WERI-Rb-1 (cell line): Measurements from ENCODE around the gene DCXR.

Experiments used
- DNase-seq: peaks from one replicate; pipeline ENCODE4 v3.0.0-alpha.2; 2020
- H3K27ac ChIP-seq: fragments of 250-450 bp; sonication (Bioruptor Pico); 2 replicates; pipeline ENCODE4 v1.5.1; 2020; ENCODE audit warnings: mild to moderate bottlenecking, moderate library complexity
- H3K27me3 ChIP-seq: fragments of 250-450 bp; sonication (Bioruptor Pico); 2 replicates; pipeline ENCODE4 v1.5.1; 2021; ENCODE audit warnings: mild to moderate bottlenecking, low read depth, moderate library complexity; ENCODE audit not compliant: insufficient read depth, severe bottlenecking
- H3K36me3 ChIP-seq: fragments of 250-450 bp; sonication (Bioruptor Pico); 2 replicates; pipeline ENCODE4 v1.5.1; 2020; ENCODE audit warnings: mild to moderate bottlenecking, moderate library complexity
- H3K4me3 ChIP-seq: 2 replicates; pipeline ENCODE4 v1.5.1; 2011; ENCODE audit warnings: low read depth, mild to moderate bottlenecking, control low read depth, low read length
- H3K9me3 ChIP-seq: fragments of 250-450 bp; sonication (Bioruptor Pico); 2 replicates; pipeline ENCODE4 v1.5.1; 2021; ENCODE audit warnings: mild to moderate bottlenecking, moderate library complexity; ENCODE audit not compliant: severe bottlenecking
- TF ChIP-seq, protein P1 (sequence below): IDR thresholded peaks from 2 replicates; pipeline ENCODE4 v1.5.1; 2011; ENCODE audit warnings: low read depth, mild to moderate bottlenecking, control low read depth, inconsistent platforms, low read length

The DCXR gene

DNA sequence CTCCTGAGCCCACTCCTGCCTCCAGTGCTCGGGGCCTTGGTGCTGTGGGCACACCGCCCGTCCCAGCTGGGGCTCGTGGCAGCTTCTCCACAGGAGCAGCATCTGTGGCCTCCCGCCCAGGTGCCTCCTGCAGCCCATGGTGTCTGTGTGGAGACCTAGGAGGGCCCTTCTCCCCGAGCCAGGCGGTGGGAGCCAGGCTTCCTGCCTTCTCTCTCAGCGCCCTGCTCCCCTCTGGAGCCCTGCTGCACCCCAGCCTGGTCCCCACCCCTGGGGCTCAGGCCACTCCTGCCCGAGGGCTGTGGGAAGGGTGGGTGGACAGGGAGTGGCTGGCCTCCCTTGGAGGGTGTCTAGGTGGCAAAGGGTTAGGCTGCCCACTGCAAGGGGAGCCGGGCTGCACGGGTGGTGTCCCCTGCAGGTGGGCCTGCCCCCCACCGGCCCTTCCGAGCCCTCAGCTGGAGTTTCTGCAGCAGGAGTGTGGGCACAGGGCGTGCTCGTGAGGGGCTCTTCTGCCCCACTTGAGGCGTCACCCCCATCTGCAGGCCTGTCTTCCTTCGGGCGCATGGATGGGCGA lies 25.8 kb downstream of the DCXR start:
- DNase-seq, result no peak
- H3K36me3 ChIP-seq, result peaks cover 19% of the 10 kb centered on the region
- no peak overlapping the region for H3K27ac ChIP-seq
- H3K27me3 ChIP-seq, result no peaks in the 10 kb centered on the region
- H3K4me3 ChIP-seq, result no peak overlapping the region
- TF ChIP-seq, protein P1, sequence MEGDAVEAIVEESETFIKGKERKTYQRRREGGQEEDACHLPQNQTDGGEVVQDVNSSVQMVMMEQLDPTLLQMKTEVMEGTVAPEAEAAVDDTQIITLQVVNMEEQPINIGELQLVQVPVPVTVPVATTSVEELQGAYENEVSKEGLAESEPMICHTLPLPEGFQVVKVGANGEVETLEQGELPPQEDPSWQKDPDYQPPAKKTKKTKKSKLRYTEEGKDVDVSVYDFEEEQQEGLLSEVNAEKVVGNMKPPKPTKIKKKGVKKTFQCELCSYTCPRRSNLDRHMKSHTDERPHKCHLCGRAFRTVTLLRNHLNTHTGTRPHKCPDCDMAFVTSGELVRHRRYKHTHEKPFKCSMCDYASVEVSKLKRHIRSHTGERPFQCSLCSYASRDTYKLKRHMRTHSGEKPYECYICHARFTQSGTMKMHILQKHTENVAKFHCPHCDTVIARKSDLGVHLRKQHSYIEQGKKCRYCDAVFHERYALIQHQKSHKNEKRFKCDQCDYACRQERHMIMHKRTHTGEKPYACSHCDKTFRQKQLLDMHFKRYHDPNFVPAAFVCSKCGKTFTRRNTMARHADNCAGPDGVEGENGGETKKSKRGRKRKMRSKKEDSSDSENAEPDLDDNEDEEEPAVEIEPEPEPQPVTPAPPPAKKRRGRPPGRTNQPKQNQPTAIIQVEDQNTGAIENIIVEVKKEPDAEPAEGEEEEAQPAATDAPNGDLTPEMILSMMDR, result no peak
- H3K9me3 ChIP-seq, result no peaks in the 10 kb centered on the region

DNA sequence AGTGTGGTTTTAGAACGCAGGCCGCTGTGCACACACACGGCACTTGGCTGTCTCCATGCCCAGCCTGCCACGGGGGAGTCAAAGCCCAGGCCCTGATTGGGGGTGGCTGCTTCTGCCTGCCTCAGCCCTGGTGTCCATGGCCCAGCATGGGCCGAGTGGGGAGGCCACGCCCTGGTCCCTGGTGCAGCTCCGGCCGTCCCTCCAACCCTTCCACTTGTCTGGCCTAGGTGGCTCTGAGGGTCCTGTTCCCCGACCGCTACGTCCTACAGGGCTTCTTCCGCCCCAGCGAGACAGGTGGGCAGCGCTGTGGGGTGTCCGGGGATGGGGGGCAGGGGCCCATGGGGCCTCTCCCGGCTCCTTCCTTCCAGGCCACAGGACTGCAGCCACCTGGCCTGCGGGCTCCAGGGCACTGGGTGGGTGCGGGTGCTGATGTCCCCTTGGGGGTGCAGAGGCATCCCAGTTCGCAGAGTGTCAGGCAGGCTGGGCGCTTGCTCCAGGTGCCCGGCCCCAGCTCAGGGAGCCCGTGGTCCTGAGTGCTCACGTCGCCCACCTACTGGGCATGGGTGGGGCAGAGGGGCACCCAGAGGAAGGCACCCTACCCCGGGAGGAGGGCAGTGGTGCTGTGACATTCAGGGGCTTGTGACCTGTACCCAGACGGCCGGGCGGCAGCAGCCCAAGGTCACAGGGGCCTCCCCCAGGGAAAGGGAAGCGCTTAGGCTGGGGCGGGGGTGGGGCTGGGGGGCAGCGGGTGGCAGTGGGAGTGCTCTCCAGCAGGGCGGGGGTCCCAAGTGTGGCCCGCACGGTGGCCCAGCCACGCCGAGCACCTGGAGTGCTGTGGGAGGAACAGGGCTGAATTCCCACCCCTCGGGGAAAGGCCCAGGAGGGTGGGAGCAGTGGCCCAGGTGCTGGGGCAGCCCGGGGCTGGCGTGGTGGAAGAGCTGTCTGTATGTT lies 26.6 kb downstream of the DCXR start:
- no peak overlapping the region for H3K4me3 ChIP-seq
- peaks cover 16% of the 10 kb centered on the region for H3K36me3 ChIP-seq
- H3K9me3 ChIP-seq, result no peaks in the 10 kb centered on the region
- DNase-seq, result no peak
- no peaks in the 10 kb centered on the region for H3K27me3 ChIP-seq
- TF ChIP-seq, protein P1, result no peak
- H3K27ac ChIP-seq, result no peak overlapping the region

DNA sequence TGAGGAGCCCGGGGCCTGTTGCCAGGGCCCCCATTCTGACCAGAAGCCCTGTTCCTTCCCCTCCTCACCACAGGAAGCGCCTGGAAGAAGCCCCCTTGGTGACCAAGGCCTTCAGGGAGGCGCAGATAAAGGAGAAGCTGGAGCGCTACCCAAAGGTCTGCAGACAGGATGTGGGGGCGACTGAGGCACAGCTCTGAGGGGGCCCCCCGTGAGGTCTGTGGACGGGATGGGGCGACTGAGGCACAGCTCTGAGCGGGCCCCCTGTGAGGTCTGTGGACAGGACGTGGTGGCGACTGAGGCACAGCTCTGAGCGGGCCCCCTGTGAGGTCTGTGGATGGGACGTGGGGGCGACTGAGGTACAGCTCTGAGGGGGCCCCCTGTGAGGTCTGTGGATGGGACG lies 28.1 kb downstream of the DCXR start:
- Histone ChIP-seq H3K27me3 (no peaks in the 10 kb centered on the region), H3K9me3 (no peaks in the 10 kb centered on the region), H3K27ac (no peak overlapping the region), H3K36me3 (peaks cover 21% of the 10 kb centered on the region), H3K4me3 (no peak overlapping the region)
- DNase-seq, result no peak
- TF ChIP-seq, protein P1, result no peak

DNA sequence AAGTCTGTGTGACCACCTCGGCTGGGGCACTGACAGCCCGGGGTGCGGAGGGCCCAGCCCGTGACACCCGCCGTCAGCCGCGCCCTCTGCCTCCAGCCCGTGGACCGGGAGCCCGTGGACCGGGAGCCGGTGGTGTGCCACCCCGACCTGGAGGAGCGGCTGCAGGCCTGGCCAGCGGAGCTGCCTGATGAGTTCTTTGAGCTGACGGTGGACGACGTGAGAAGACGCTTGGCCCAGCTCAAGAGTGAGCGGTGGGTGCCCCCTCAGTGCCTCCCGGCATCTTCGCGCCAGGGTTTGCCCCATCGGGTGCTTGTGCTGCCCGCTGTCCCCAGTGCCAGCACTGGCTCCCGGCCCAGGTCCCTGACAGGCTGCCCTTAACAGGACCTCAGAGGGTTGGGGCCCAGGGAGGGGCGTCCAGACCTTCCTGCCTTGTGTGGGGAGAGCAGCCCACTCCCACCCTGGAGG lies 28.5 kb downstream of the DCXR start:
- TF ChIP-seq, protein P1, result no peak
- DNase-seq, result no peak
- H3K27me3 ChIP-seq, result no peaks in the 10 kb centered on the region
- H3K4me3 ChIP-seq, result no peak overlapping the region
- H3K36me3 ChIP-seq, result peaks cover 21% of the 10 kb centered on the region
- H3K9me3 ChIP-seq, result no peaks in the 10 kb centered on the region
- no peak overlapping the region for H3K27ac ChIP-seq

DNA sequence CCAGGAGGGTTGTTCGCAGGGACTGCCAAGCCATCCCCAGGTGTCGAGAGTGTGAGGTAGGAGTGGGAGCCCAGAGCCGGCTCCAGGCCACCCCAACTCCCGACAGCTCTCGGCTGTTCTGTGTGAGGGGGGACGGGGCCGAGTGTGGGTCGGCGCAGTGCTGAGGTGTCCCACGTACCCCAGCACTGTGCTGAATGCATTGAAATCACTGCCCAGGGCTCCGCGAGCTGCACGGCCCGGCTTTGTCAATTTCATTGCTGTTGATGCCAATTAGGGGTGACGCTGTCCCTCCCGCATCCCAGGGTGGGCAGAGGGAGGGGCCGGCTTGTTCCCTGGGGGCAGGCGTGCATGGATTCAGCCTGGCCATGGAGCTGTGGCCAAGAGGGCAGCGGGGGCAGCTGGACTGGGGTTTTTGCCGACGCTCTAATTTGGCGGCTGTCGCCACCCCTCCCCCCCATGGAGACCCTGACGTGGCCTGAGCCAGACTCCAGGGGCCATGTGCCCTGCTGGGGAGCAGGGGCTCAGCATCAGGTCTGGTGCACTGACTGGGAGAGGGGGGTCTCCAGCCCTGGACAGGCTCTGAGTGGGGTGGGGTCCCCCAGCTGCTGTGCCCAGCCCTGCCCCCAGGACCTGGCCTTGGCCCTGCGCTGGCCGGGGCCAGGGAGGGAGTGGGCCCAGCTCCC lies 29.1 kb downstream of the DCXR start:
- Histone ChIP-seq H3K27ac (no peak overlapping the region), H3K9me3 (no peaks in the 10 kb centered on the region), H3K4me3 (no peak overlapping the region), H3K36me3 (peaks cover 21% of the 10 kb centered on the region), H3K27me3 (no peaks in the 10 kb centered on the region)
- no peak for DNase-seq
- TF ChIP-seq, protein P1, result no peak
